SHP77 (cell line): Measurements from ENCODE around the gene FAM25G.

ENCODE experiments used
- DNase-seq, 2 experiments: peaks; one replicate each; lab custom pipeline; 2025; lab: John Stamatoyannopoulos, UW

The FAM25G gene

GRCh38 chr10:47449102-47449978, 42.2 kb downstream of the FAM25G start:
- DNase-seq, result peak; percentile 16 to 23

- DNase-seq, result no peak
Measured at GRCh38 chr10:47447705-47448104, 43.8 kb downstream of the FAM25G start.

- no peak for DNase-seq
Measured at GRCh38 chr10:47447209-47447608, 44.3 kb downstream of the FAM25G start.

GRCh38 chr10:47445720-47446119, 45.8 kb downstream of the FAM25G start:
- DNase-seq, result no peak

- no peak for DNase-seq
Measured at GRCh38 chr10:47444047-47444446, 47.5 kb downstream of the FAM25G start.

- DNase-seq, result no peak
Measured at GRCh38 chr10:47443145-47443544, 48.4 kb downstream of the FAM25G start.

GRCh38 chr10:47442351-47442750, 49.1 kb downstream of the FAM25G start:
- no peak for DNase-seq

GRCh38 chr10:47441938-47442337, 49.6 kb downstream of the FAM25G start:
- no peak for DNase-seq

GRCh38 chr10:47440207-47440606, 51.3 kb downstream of the FAM25G start:
- DNase-seq, result no peak

GRCh38 chr10:47438857-47439474, 52.5 kb downstream of the FAM25G start:
- peak; percentile 2 to 38 for DNase-seq
